Left lobe of liver (tissue), 2 donors: Measurements from ENCODE around the gene SV2C. TPM values are rescaled to one million over a fixed set of nuclear protein-coding genes. Genes with fewer than 3 reads are reported as not detected.

Experiments used
- ATAC-seq: fragments of 200-7000 bp; cut with Tn5 transposase; one replicate; pipeline ENCODE4 v1.9.1; 2020; ENCODE audit warnings: mild to moderate bottlenecking, moderate library complexity
- DNase-seq: peaks from one replicate; pipeline ENCODE4 v3.0.0-alpha.2; 2020; ENCODE audit warnings: low spot score
- total RNA-seq: library from RNA; stranded (reverse); gene quantifications from one replicate; pipeline ENCODE4 v1.2.1, GENCODE V29; 2021
- donor health status: DM: no; HTN: no; CAD: no; lungs with moderate emphysema.
- donor health status: DM: no; HTN: yes; CAD: no.

SV2C gene
- total RNA-seq, 1 donor from 2014 or later = not detected

DNA sequence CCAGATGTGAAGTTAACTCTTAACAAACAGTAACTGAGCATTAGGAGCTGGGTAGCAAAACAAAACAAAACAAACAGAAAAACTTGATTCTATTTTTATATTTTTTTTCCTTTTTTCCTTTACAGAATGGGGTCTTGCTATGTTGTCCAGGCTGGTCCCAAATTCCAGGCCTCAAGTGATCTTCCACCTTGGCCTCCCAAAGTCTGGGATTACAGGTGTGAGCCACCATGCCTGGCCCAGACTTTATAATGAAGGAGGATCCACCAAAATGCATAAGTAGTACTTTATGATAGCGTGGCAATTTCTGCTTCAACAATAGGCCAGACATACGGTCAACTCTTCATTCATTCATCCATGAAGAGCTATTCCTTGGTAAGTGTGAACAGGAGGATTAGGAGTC, 314.0 kb downstream of the SV2C start:
- ATAC-seq (no peak), DNase-seq (no peak)

DNA sequence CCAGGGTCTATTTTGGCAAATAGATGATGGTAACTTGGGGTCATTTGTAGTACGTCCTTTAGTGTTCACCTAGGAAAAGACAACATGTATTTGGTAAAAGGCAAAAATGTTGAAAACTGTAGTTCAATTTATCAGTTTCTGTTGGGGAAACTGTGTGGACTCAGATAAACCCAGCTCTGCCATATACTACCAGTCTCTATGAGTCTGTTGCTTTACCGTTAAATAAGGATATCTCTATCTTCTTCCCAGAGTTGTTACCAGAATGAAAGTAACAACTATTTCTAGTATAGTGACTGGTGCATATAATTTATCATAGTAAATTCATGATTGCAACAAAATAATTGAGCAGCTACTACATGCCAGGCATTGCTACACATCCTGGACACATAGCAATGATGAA, 316.1 kb downstream of the SV2C start:
- no peak for ATAC-seq
- no peak for DNase-seq

DNA sequence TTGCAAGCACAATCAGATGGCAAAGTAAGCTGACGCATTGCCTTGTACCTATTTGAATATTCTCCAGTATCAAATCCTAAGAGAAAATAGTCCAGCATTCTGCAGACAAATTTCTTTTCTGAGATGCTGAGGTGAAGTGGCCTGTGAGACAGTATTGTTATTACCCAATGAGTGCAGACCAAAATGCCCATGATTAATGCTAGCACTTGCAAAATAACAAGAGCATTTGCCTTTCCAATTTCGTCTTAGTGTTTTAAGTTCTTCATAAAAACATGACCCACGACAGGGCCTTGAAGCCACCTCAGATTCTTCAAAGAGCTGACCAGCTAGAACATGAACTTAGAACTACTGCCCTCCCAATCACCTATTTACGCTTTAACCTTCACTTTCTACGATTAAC, 317.3 kb downstream of the SV2C start:
- no peak for ATAC-seq
- no peak for DNase-seq

DNA sequence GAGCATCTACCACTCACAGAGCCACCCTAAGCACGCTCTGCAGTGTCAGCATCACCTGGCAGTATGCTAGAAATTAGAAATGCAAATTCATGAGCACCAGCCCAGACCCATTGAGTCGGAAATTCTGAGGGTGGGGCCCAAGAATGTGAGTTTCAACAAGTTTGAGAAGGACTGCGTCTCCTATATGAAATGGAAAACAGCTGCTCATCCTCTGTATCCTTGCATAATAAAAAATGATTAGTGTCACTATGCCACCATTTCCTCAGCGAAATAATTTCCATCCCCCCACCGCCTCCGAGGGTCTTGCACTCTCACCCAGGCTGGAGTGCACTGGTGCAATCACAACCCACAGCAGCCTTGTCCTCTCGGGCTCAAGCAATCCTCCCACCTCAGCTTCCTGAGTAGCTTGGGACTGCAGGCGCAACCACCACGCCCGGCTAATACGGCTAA, 318.6 kb downstream of the SV2C start:
- ATAC-seq (no peak), DNase-seq (no peak)

DNA sequence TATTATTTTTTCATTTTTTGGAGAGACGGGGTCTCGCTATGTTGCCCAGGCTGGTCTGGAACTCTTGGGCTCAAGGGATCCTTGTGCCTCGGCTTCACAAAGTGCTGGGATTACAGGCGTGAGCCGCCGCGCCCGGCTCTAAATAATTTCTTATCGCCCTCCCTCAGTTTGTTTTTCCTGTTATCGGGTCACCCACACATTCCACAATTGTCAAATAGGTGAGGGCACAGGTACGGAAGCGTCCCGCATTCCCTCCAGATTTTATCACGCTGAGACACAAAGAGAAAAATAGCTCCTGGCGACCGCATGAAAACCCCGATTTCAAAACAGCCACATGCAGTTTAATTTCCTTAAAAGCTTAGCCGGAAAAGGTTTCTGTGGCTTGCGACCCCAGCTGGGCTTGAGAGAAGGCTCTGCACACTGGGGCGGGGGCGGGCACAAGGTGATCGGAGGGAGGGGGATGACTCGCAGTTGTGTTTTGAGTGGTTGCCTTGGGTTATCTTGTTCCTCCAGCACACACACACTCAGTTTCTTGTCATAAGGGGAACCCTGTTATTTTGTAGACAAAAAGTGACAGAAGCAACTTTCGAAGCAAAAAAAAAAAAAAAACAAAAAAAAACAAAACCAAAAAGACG, 319.2 kb downstream of the SV2C start:
- ATAC-seq = no peak

DNA sequence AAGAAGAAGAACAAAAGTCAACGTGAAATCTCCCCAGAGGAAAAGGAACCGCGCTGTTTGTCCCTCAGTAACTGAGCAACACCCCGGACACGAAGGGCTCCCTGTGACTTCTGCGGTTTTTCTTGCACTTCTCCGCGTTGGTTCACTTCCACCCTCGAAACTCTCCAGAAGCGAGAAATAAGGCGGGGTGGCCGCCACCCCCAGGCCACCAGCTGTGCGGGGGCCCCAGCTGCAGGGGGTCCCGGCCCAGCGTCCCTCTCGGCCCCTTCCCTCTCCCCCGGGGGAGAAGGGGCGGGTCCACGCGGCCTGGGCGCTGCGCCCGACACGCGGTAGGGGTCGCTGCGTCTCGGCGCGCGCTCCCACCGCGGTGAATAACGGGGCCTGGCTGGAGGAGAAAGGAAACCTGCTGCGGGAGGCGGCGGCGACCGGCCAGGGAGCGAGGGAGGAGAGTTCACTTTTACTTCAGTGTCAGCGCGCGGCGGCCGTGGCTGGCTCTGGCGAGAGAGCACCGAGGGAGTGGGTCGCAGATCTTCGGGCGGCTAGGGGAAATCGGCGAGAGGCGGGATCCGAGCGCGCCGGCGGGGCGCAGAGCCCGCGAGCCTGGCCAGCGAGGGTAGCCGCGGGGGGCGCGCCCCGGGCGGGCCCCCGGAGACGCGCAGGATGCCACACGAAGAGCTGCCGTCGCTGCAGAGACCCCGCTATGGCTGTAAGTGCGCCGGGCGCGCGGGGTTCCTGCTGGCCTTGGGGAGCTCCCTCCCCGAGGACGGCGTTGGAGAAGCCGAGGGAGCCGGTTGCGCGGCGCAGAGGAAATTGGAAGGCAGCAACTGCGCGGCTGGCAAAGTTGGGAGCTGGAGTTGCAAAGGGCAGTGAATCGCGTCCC, 319.9 kb downstream of the SV2C start, which contains the start of gene IQGAP2:
Gene IQGAP2 (plus strand): TSS at position 400 of the 880 bp plus-strand sequence. CDS start 261 bp downstream, at position 661.
- DNase-seq (peak; percentile 88), ATAC-seq (peak; percentile 75)

More for the DNA sequence above, 319.2 kb downstream of the SV2C start:
- peak; percentile 57 for DNase-seq
